CD4-positive, alpha-beta T cell treated with Interleukin-12 subunit alpha and Interleukin-12 subunit beta, for 1 hour (primary cell): ENCODE results near the gene TNFRSF14.
"Not testable (repeated sequence)": the region's sequence is repeated elsewhere in the genome, so short reads cannot be mapped to it uniquely, and the experiment has no call there.

Experiments
- DNase-seq: peaks from one replicate; pipeline ENCODE4 v3.0.0-alpha.2; 2020

The TNFRSF14 gene

GRCh38 chr1:2539312-2539907 lies 16.8 kb upstream of the TNFRSF14 start:
- DNase-seq, result peak; percentile 39

GRCh38 chr1:2540816-2541492 lies 15.2 kb upstream of the TNFRSF14 start:
- DNase-seq, result peak; percentile 14

GRCh38 chr1:2541619-2542245 lies 14.4 kb upstream of the TNFRSF14 start:
- DNase-seq, result no peak

GRCh38 chr1:2542246-2542915 lies 13.8 kb upstream of the TNFRSF14 start:
- DNase-seq, result no peak

DNA sequence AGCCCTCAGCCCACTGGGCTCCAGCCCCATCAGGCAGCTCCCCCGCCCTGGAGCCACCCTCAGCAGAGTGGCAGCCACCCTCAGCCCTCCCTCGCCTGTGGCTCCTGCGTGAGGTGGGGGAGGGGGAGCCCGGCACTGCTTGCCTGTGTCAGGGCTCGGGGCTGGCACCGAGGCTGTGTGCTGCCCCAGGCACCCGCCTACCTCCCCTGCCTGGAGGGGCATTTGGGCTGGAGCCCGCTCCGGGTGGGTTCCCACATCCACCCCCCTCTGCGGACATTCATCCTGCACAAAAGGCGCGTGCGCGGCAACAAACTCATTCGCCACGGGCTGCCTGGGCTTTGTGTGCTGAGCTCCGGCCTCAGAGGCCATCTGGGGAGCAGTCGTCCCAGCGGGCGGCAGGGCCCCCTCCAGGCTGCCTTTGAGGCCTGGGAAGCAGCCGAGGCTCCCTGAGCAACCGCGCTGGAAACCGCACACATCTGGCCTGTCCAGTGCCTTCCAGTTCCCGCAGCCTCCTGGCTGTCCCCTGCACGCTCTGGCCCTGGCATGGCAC lies 12.6 kb upstream of the TNFRSF14 start:
- peak; percentile 53 for DNase-seq

- DNase-seq, result no peak
Measured at GRCh38 chr1:2544093-2544874, 11.9 kb upstream of the TNFRSF14 start.

- DNase-seq, result no peak
Measured at GRCh38 chr1:2544875-2545640, 11.1 kb upstream of the TNFRSF14 start.

DNA sequence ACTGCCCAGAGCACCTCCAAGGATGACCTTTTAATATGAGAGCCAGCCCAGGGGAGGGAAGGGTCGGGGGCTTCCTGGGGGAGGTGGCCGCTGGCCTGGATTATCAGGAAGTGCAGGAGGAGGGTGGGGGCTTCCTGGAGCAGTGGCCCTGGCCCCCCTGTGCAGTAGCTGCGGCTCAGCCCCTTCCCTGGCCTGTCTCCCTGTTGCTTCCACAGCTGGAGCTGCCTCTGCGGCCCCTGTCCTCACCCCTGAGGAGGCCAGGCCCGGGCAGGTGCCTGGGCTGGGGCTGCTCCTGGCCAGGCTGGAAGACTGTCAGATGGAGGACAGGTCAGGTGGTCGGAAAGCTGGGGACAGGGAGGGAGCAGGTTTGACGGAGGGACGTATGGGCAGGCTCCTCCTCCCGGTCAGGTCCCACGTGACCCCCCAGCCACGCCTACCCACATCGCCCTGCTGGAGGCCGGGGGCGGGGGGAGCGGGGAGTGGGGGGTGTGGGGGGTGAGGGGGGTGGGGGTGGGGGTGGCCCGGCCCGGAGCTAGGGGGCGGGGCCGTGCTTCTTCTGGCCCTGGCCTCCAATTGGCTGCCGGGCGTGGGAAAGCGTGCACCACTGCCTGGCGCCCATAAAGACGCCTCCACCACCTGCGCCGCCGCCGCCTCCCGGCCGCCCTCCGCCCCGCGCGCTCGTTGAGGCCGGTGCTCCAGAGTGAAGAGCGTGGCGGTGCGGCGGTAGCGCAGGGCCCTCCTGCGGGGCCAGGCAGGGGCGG lies 10.2 kb upstream of the TNFRSF14 start:
- peak; percentile 95 for DNase-seq

- DNase-seq, result peak; percentile 90
Measured at GRCh38 chr1:2546515-2547209, 9.5 kb upstream of the TNFRSF14 start.

DNA sequence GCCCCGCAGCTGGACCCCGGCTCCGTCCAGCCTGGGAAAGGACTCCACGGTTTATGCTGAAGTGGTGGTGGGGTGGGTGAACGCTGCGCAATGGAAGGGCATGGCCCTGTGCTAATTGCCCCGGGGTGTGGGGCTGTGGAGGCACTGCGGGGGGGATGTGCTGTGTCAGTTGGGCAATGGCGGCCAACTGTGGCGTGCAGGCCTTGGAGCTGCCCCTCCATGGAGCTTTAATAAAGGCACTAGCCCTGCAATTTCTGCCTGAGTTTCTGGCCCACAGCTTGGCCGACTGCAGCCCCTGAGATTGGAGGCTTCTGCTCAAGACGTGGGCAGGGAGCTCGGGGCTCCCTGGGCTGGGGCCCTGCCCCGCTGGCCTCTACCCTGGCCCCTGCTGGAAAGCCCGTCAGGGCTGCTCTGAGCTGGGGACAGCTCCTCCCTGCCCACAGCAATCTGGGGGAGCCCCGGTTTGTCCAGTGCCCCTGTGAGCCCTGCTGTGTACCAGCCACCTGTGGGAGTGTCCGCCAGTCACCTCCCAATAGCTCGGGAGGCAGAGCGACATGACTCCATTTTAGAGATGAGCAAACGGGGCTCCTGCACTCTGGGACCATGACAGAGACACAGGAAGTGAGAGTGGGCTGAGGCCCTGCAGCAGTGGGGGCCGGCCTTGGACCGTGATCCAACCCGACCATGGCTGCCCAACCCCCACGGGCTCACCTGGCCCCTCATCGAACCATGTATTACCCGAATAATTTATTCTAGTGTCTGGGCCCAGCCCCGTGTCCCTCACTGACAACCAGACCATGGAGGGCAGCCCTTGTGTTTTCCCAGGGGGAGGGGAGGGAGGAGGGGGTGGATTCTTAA lies 8.7 kb upstream of the TNFRSF14 start:
- DNase-seq, result peak; percentile 57

GRCh38 chr1:2548068-2548589 lies 8.0 kb upstream of the TNFRSF14 start:
- peak; percentile 88 for DNase-seq

GRCh38 chr1:2549367-2550029 lies 6.7 kb upstream of the TNFRSF14 start:
- DNase-seq, result not testable (repeated sequence)

DNA sequence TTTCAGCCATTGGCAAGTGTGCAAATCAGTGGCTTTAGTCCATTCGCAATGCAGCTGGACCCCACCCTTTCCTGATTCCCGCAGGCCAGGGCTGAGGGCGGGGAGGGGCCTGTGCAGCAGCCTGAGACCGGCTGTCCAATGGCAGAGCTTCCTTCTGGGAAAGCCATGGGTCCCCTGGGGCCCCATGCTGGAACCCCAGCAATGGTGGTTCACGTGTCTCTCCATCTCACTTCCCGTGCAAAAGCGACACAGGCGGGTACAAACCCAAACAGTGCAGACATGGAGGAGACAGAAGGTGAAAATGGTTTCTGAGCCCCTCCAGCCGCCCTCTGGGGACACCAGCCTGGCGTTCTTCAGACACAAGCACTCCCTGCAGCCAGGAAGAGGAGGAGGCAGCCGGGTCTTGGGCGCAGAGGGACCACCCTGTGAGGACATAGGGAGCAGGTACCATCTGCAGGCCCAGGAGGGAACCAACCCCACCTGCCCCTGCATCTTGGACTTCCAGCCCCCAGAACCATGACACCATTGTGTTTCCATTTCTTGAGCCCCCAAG lies 5.8 kb upstream of the TNFRSF14 start:
- DNase-seq, result not testable (repeated sequence)

DNA sequence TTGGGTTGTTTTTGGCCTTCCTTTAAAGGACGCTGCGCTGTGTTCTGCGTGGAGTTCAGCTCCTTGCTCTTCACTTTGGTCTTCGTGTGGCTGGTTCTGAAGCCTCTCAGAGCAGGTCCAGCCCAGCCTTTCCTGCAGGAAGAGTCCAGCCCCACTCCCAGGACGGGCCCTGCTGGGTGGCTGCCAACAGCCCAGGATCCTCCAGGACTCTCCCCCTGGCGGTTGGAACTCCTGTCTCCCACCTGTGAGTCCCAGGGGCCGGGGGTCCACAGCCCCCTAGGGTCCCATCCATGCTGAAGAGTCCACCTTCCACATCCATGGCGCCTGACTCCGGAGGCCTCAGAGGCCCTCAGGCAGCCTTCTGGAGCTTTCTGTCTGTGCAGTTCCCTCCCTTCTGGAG lies 4.6 kb upstream of the TNFRSF14 start:
- DNase-seq, result not testable (repeated sequence)

- DNase-seq, result no peak
Measured at GRCh38 chr1:2552189-2552588, 4.0 kb upstream of the TNFRSF14 start.

DNA sequence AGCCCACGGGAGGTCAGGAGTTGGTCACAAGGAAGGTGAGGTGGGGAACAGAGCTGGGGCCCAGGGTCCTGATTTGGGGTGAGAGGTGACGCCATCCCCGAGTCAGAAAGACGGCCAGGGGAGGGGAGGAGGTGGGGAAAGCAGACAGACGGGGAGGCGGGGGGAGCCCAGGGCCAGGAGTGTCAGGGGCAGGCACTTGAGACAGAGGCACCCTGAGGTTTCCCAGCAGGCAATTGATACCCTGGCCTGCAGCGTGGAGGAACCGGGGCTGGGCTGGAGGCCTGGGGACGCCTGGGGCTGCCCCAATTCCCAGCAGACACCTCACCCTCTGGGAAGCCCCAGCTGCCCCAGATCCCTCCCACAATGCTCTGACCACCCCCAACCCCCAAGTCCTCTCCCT lies 3.1 kb upstream of the TNFRSF14 start:
- not testable (repeated sequence) for DNase-seq

DNA sequence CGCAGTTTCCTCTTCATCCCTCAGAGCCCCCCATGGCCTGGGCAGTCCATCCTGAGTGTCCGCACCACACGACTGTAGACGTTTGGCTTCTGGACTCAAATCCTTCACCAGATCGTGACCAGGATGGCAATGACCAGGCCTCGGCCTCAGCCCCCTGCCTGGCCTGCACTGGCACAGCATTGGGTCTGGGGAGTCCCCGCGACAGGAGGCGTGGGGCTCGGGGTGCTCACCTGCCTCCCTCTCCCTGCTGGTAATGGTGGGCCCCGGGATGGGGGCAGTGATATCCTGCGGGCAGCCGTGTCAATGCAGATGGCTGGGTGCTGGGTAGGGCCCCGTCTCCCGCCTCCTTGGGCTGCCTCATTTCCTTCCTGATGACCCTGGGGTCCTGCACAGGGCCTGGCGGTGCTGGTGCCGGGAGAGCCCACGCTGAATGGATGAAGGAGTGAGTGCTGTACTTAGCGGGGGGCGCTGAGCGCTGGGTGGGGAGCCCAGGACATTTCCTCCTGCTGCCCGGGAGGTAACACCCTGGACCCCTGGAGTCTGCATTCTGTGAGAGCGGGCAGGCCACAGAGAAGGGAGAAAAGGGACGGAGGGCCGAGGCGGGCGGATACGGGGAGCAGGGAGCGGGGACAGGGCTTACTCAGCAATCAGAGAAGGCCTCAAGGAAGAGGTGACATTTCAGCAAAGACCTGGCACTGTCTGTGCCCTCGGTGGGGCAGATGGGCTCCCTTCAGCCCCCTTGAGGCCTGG lies 2.1 kb upstream of the TNFRSF14 start:
- no peak for DNase-seq
